NK-92 (cell line): Measurements from ENCODE around the gene CCL18.
"Not testable (repeated sequence)": the region's sequence is repeated elsewhere in the genome, so short reads cannot be mapped to it uniquely, and the experiment has no call there.

Experiments
- DNase-seq: peaks from one replicate; lab custom pipeline; 2025; ENCODE audit not compliant: unreplicated experiment; lab: John Stamatoyannopoulos, UW

CCL18 gene

DNA sequence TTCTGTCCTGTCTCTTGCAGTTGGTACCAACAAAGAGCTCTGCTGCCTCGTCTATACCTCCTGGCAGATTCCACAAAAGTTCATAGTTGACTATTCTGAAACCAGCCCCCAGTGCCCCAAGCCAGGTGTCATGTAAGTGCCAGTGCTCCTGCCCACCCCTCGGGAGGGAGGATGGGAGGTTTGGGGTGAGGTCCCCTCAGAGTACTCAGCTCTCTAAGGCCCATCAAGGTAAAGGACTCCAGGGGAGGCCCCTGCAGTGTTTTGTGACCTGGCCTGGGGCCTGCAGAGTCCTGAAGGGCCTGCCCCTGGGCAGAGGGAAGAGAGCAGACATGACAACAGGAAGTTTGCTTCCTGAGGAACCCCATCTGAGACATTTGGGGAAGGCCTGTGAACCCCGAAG is 6.4 kb downstream of the CCL18 start:
- DNase-seq = no peak

- no peak for DNase-seq
Observed at GRCh38 chr17:36071751-36072150, 7.7 kb downstream of the CCL18 start.

DNA sequence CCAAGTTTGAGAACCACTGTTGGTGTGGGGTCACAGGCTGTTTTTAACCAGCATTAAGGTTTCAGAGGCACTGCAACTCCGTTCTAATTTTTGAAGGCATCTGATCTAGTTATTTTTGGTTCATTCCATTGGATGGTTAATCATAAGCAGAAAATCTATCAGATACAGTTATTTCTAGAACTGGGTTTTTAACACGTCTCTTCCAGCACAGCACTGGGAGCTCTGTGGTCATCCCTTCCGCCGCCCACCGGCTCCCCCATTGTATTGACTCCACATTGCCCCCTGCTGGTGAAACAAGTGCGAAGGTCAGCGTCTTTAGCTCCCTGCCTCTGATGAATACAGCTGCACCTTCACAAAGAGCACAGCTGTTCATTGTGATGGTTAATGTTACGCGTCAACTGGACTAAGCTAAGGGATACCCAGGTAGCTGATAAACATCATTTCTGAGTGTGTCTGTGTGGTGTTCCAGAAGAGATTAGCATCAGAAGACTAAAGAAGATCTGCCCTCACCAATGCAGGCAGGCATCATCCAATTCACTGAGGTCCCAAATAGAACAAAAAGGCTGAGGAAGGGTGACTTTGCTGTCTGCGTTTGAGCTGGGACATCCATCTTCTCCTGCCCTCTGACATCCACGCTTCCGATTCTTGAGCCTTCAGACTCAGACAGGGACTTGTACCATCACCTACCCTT is 8.5 kb downstream of the CCL18 start:
- no peak for DNase-seq

DNA sequence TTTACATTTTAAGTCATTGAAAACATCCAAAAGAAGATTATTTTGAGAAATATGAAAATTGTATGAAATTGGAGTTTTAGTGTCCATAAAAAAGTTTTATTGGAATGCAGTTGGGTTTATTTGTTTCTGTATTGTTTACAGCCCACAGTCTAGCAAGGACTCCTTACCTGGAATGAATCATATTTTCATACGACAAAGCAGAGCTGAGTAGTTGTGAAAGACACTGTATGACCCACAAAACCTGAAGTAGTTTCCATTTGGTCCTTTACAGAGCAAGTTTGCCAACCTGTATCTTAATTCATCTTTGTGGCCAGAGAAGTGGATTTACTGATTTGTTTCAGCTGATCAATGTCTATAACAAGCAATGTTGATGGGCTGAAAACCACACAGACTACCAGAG is 10.3 kb downstream of the CCL18 start:
- DNase-seq = no peak

DNA sequence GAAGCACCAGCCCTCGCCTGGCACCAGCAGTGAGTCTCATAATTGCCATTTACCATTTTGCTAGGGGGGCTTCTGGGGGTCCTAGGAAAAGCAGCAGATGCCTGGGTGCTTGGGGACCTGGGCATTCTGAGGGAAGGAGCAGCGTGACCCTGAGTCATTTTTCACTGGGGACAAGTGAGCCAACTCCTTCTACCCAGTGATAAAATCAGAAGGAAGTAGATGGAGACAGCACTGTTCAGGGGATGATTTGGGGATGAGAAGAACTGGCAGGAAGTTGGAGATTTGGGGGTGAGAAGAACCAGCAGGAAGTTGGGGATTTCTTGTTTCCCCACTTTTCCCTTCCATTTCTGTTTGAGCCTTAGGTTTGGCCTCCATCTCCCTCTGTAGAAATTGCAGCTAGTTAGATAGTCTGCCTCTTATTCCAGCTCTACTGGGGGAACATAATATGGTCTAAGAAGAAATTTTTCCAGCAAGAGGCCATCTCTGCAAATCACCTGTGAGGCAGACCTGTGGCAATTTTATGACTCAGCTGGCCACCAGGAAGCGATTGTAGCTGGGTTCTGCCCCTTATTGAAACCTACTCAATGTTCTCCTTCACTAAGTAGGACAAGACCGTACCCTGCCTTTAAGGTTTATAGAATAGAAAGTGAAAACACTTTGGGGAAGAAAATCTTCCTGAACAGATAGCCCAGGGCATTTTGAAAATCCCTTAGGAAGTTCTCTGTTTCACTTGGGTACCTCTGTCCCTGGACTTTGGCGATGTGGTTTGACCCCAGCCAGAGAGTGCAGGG is 17.8 kb downstream of the CCL18 start:
- DNase-seq = not testable (repeated sequence)

- DNase-seq = not testable (repeated sequence)
Observed at GRCh38 chr17:36082482-36083120, 18.5 kb downstream of the CCL18 start.

- not testable (repeated sequence) for DNase-seq
Observed at GRCh38 chr17:36083691-36084090, 19.6 kb downstream of the CCL18 start.

DNA sequence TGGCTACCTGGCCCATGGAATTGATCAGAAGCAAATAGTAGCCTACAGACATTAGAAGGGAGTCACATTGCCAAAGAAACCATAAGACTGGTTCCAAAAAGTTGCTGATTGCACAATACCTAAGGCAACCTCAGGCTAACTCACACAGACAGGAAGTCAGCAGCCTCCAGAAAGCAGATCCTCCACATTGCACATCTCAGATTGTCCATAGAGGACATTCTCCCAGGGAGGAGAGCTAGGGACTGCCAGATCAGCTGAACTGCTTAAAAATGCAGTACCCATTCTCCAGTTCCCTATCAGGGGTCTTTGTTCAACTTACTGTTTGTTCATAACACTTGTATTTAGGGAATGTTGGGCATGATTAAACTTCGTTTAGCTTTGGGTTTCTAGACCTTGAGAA is 21.7 kb downstream of the CCL18 start:
- DNase-seq = no peak

DNA sequence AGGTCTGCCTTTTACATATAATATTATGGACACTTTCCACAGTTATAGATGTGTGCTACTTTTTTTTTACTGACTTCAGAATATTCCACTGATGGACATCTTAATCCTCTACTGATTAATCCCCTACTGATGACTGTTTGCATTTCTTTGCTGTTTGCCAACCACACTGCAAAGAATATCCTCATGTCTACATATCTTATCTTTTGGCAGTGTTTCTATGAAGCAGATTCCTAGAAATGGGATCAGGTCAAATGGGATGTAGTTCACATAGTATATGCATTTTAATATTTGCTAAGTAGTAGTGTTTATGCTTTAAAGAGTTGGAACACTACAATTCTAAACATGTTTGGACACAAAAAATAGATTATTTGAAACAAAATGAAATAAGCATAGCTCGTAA is 22.7 kb downstream of the CCL18 start:
- no peak for DNase-seq

DNA sequence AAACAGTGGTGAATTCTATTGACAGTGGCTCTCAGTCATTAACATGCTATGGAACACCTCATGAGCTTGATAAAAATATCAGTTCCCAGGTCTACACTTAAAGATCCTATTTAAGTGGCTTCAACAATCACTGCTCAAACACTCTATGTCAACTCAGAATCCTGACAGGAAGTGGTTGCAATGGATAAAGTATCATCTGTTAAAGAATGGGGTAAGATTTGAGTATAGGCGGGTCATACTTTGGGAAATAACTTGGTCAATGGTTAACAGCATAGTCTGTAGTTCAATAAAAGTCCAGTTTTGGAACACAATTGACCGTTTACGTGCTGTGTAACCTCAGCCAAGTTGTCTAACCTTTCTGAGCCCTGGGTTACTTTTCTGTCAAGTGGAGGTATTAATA is 23.4 kb downstream of the CCL18 start:
- DNase-seq = not testable (repeated sequence)

DNA sequence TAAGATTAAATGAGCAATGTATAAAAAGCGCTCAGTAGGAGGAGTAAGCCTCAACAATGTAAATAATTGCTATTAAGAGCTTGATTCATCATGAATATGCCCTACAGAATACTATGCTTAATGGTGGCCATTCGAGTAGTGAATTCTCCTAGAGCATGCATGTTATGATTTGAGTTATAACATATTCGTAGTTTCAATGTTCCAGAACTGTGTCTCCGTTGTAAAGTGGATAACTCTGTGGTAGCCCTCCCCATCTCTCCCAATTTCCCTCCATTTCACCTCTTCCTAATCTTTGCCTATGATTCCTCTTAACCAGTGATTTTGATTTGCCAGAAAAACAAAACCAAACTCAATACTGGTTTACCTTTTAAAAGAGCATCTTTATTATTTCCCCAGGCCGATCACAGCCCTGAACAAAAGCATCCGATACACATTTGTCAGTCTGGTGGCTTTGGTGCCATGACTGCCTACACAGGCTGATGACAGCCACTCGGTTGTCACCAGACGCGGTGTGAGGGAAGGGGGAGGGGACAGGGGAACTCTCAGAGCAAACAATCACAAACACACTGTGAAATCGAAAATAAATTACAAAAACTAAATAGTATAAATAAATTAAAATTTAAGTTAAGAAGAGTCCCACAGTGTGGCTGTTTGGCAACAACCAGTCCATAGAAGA is 24.0 kb downstream of the CCL18 start:
- DNase-seq = not testable (repeated sequence)

DNA sequence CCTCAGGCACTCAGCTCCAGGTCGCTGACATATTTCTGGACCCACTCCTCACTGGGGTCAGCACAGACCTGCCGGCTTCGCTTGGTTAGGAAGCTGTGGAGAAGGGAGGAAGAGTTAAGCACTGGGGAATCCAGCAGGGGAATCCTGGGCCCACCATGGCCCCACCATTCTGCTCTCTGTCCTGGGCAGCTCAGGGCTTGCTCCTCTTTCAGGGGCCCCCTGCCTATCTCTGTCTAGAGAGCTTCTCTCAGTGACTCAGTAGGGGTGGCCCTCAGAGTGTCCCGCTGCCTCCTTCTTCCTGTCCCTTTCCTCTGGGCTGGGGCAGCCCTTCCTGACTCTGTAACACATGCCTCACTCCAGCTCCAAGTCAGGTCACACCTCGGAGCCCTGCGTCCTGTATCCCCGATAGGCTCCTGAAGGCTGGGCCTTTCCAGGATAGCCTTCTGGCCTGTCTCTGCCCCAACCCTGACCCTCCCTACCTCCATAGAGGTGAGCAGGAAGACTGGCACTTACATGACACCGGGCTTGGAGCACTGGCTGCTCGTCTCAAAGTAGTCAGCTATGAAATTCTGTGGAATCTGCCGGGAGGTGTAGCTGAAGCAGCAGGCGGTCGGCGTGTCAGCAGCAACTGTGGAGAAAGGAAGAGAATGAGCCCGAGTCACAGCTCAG is 24.7 kb downstream of the CCL18 start:
- DNase-seq = no peak

GRCh38 chr17:36089339-36089865 is 25.3 kb downstream of the CCL18 start:
- no peak for DNase-seq

- no peak for DNase-seq
Observed at GRCh38 chr17:36089888-36090836, 26.1 kb downstream of the CCL18 start, which contains the start of gene CCL3. Gene CCL3 (minus strand): TSS chr17:36090143. CDS start chr17:36090058, 85 bp downstream.

DNA sequence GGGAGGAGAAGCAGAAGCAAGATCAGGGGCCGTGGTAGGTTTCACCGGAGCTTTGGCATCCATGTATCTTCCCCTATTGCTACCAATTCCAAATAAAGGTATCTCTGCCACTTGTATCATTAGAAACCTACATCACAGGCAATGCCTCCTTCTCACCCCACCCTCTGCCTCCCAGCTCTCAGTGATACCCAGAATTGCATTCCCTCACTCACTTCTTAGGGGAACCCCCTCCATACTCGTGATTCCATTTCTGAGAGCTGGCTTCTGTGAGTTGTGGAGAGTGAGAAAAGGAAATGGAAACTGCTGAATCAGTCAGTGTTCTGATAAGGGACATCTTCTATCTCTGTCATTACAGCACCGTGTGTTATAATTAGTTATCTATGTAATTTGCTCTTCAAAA is 28.2 kb downstream of the CCL18 start:
- DNase-seq = no peak

DNA sequence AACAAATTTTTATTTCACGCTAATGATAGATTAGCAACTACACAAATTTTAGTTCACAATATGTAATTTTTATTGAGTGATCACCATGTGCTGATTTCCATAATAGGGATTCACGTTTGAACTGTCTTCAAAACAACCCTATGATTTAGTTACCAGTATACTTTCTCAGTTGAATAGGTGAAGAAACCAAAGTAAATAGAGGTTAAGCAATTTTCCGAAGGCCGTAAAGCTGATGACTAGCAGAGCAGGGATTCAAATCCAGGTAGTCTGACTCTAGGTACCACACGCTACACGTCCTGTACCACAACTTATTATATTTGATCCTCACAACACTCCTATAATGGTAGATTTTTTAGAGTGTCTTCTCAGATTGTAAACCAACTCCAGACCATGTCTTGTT is 28.6 kb downstream of the CCL18 start:
- not testable (repeated sequence) for DNase-seq

DNA sequence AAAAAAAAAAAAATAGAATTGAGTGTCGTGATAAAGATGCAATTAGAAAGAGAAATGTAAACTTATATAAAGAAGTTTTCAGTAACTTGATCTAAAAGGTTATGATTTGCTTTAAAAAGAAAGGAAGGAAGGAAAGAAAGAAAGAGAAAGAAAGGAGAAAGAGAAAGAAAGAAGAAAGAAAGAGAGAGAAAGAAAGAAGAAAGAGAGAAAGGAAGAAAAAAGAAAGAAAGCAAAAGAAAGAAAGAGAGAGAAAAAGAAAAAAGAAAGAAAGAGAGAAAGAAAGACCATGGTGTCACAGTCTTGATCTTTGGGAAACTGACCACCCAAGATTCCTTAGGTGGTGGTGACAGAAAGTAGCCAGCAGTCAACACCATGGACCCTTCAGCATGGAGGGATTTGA is 30.2 kb downstream of the CCL18 start:
- DNase-seq = no peak

DNA sequence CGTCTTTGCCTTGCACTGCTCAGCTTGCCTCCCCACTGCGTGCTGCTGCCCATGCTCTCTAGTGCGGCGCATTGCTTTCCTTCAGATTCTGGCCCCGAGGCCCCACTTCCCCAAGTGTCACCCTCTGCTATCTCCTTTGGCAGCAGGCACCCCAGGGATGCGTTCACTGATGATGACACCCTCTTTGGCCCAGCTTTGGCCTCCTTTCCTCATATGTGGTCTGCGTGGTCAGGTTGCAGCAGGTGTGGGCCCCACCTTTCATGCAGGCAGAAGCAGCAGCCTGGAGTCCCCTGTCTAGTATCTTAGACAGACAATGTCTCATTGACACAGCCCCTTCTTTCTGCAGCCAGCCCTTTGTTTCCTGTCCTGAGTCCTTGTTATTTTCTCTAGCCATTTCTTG is 30.7 kb downstream of the CCL18 start:
- DNase-seq = no peak

DNA sequence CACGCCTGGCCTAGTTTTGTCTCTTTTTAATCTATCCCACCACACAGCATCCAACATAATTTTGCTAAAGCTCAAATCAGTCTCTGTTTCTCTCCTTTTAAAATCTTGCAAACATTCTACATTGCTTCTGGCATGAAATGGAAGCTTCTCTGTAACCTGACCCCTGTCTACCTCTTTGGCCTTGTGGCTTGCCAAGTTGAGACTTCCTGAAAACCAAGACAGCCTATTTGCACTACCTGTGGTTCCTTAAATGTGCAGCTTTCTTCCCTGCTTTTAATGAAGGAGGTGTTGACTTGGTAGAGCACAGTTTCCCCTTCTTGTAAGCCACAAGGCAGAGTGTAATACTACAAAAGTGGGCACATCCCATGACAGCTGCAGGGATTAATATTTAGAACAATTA is 31.9 kb downstream of the CCL18 start:
- DNase-seq = no peak
